OCI-LY7 (cell line): ENCODE data around the gene P3R3URF.

Source experiments
- EZH2phosphoT487 ChIP-seq: fragments of 200-600 bp; sonication (generic); IDR thresholded peaks from 2 replicates; pipeline ENCODE4 v1.6.1; 2018; ENCODE audit warnings: low read depth, borderline replicate concordance, mild to moderate bottlenecking, mixed run types, antibody characterized with exemption, low read length, moderate library complexity, mixed read lengths
- TF ChIP-seq, protein P1 (sequence below): fragments of 200-600 bp; sonication (generic); conservative IDR thresholded peaks from 2 replicates; pipeline ENCODE4 v1.5.1; 2014; ENCODE audit warnings: mild to moderate bottlenecking, antibody characterized with exemption, low read length, moderate library complexity, mixed read lengths

DNA sequence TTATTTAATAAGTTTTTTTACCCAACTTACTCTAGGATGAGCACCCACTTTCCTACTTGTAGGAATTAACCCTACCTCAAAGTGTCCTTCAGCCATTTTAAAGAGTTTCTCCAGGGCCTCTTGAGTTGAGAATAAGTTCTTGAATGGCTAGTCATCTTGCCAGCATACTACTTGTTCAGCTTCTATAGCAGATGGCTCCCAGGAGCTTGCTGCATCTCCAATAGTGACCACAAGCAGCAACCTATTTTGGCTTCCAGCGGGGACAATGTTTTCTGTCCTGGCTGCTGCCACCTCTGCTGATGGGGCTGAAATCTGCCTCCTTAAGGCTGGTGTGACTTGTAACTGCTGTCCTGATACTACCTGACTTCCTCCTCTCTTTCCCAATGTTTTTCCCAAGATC, 23.1 kb downstream of the P3R3URF start:
- TF ChIP-seq, protein P1, sequence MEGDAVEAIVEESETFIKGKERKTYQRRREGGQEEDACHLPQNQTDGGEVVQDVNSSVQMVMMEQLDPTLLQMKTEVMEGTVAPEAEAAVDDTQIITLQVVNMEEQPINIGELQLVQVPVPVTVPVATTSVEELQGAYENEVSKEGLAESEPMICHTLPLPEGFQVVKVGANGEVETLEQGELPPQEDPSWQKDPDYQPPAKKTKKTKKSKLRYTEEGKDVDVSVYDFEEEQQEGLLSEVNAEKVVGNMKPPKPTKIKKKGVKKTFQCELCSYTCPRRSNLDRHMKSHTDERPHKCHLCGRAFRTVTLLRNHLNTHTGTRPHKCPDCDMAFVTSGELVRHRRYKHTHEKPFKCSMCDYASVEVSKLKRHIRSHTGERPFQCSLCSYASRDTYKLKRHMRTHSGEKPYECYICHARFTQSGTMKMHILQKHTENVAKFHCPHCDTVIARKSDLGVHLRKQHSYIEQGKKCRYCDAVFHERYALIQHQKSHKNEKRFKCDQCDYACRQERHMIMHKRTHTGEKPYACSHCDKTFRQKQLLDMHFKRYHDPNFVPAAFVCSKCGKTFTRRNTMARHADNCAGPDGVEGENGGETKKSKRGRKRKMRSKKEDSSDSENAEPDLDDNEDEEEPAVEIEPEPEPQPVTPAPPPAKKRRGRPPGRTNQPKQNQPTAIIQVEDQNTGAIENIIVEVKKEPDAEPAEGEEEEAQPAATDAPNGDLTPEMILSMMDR = no peak
- no peak for TF ChIP-seq EZH2phosphoT487
